HEK293 (cell line): ENCODE measurements around the gene C11orf86.

ENCODE experiments used
- KLF9 ChIP-seq: fragments of 450-650 bp; formaldehyde crosslinking; IDR thresholded peaks from 2 replicates; pipeline ENCODE4 v1.5.1; 2016; ENCODE audit warnings: missing biosample characterization, missing genetic modification characterization, low read depth
- RBAK ChIP-seq: fragments of 450-650 bp; formaldehyde crosslinking; IDR thresholded peaks from 2 replicates; pipeline ENCODE4 v1.5.1; 2016; ENCODE audit warnings: missing biosample characterization, missing genetic modification characterization
- SCRT1 ChIP-seq: fragments of 450-650 bp; formaldehyde crosslinking; IDR thresholded peaks from 2 replicates; pipeline ENCODE4 v1.5.1; 2016; ENCODE audit warnings: missing biosample characterization, missing genetic modification characterization, borderline replicate concordance
- SP2 ChIP-seq: fragments of 450-650 bp; formaldehyde crosslinking; IDR thresholded peaks from 2 replicates; pipeline ENCODE4 v1.5.1; 2016; ENCODE audit warnings: missing biosample characterization, missing genetic modification characterization
- TRIM28 ChIP-seq: IDR thresholded peaks from 2 replicates; pipeline ENCODE4 v1.6.1; 2011; ENCODE audit warnings: low read length, control low read depth, borderline replicate concordance
- ZNF114 ChIP-seq: fragments of 450-650 bp; formaldehyde crosslinking; IDR thresholded peaks from 2 replicates; pipeline ENCODE4 v1.5.0; 2017; ENCODE audit warnings: missing biosample characterization, missing genetic modification characterization
- ZNF48 ChIP-seq: fragments of 450-650 bp; formaldehyde crosslinking; IDR thresholded peaks from 2 replicates; pipeline ENCODE4 v1.5.1; 2016; ENCODE audit warnings: missing biosample characterization, missing genetic modification characterization
- TF ChIP-seq, protein P1 (sequence below): fragments of 450-650 bp; formaldehyde crosslinking; IDR thresholded peaks from 2 replicates; pipeline ENCODE4 v1.5.1; 2016; ENCODE audit warnings: missing biosample characterization, missing genetic modification characterization
- TF ChIP-seq, protein P2 (sequence below): fragments of 450-650 bp; formaldehyde crosslinking; IDR thresholded peaks from 2 replicates; pipeline ENCODE4 v1.5.1; 2016; ENCODE audit warnings: missing biosample characterization, missing genetic modification characterization, borderline replicate concordance

The C11orf86 gene

DNA sequence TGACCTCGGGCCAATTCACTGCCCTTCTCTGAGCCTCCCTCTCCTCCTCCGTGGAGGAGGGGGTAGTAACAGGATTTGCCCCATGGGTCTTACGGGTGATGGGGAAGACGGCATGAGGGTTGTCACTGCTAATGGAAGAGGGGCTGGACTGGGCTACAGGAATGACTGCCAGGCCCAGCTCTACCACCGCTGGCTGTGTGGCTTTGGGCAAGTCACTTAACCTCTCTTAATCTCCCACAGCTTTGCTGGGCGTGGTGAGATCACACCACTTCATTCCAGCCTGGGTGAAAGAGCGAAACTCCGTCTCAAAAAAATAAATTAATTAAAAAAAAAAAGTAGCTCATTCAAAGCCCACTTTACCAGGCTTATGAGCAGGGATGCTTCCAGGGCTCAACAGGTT, 50.6 kb downstream of the C11orf86 start (continued):
- TF ChIP-seq, protein P1, sequence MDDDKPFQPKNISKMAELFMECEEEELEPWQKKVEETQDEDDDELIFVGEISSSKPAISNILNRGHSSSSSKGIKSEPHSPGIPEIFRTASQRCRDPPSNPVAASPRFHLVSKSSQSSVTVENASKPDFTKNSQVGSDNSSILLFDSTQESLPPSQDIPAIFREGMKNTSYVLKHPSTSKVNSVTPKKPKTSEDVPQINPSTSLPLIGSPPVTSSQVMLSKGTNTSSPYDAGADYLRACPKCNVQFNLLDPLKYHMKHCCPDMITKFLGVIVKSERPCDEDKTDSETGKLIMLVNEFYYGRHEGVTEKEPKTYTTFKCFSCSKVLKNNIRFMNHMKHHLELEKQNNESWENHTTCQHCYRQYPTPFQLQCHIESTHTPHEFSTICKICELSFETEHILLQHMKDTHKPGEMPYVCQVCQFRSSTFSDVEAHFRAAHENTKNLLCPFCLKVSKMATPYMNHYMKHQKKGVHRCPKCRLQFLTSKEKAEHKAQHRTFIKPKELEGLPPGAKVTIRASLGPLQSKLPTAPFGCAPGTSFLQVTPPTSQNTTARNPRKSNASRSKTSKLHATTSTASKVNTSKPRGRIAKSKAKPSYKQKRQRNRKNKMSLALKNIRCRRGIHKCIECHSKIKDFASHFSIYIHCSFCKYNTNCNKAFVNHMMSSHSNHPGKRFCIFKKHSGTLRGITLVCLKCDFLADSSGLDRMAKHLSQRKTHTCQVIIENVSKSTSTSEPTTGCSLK (tag by site-specific recombination): no peak
- no peak for TF ChIP-seq SP2 (tag by site-specific recombination)
- 0 out of 2 replicates have a peak, but pooled peaks have one; percentile 50 for TF ChIP-seq SCRT1 (tag by site-specific recombination)
- TF ChIP-seq ZNF48: no peak
- no peak for TF ChIP-seq KLF9 (tag by site-specific recombination)
- no peak for TF ChIP-seq ZNF114 (tag by site-specific recombination)
- TF ChIP-seq RBAK: no peak
- TF ChIP-seq TRIM28: no peak
- TF ChIP-seq, protein P2, sequence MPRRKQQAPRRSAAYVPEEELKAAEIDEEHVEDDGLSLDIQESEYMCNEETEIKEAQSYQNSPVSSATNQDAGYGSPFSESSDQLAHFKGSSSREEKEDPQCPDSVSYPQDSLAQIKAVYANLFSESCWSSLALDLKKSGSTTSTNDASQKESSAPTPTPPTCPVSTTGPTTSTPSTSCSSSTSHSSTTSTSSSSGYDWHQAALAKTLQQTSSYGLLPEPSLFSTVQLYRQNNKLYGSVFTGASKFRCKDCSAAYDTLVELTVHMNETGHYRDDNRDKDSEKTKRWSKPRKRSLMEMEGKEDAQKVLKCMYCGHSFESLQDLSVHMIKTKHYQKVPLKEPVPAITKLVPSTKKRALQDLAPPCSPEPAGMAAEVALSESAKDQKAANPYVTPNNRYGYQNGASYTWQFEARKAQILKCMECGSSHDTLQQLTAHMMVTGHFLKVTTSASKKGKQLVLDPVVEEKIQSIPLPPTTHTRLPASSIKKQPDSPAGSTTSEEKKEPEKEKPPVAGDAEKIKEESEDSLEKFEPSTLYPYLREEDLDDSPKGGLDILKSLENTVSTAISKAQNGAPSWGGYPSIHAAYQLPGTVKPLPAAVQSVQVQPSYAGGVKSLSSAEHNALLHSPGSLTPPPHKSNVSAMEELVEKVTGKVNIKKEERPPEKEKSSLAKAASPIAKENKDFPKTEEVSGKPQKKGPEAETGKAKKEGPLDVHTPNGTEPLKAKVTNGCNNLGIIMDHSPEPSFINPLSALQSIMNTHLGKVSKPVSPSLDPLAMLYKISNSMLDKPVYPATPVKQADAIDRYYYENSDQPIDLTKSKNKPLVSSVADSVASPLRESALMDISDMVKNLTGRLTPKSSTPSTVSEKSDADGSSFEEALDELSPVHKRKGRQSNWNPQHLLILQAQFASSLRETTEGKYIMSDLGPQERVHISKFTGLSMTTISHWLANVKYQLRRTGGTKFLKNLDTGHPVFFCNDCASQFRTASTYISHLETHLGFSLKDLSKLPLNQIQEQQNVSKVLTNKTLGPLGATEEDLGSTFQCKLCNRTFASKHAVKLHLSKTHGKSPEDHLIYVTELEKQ (tag by site-specific recombination): no peak
